Activated naive CD8-positive, alpha-beta T cell (primary cell): ENCODE results near the gene TTLL12.
A peak's percentile ranks its signal among the peaks of the same experiment; 100 is the strongest.

Experiments used
- H3K27ac Mint-ChIP-seq: one replicate; pipeline ENCODE4 v1.8.0; 2021; ENCODE audit warnings: mixed read lengths
- H3K27me3 Mint-ChIP-seq: one replicate; pipeline ENCODE4 v1.8.0; 2021; ENCODE audit warnings: mixed read lengths
- H3K36me3 Mint-ChIP-seq: one replicate; pipeline ENCODE4 v1.8.0; 2021; ENCODE audit warnings: mixed read lengths
- H3K4me1 Mint-ChIP-seq: one replicate; pipeline ENCODE4 v1.8.0; 2021; ENCODE audit warnings: low read depth, mixed read lengths
- H3K4me3 Mint-ChIP-seq: one replicate; pipeline ENCODE4 v1.8.0; 2021; ENCODE audit warnings: mild to moderate bottlenecking, mixed read lengths
- H3K9me3 Mint-ChIP-seq: one replicate; pipeline ENCODE4 v1.8.0; 2021; ENCODE audit warnings: low read depth, mixed read lengths

Gene TTLL12

DNA sequence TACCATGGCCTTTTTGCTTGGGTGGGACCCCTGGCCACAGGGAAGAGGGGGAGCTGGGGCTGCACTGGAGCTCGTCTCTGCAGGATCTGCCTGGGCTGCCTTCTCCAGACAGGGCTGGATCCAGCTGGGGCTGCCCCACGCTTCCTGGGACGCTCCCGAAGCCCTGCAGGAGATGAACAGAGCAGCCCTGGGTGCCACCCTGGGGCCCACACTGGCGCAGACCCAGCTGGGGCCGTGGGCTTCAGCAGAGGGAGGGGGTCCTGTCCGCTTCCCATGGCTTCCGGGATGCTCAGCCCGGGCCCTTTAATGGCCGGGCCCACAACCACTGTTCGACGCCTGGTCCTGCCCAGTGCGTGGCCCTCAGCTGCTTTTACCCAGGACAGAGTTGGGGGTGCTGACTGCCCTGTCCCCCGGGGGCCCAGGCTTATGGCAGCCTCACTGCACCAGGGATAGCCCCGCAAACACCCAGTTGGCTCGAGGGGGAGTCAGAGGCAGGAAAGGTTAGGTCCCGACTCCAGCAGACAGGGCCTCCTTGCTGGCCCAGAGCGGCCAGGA, 23.6 kb downstream of the TTLL12 start:
- Mint-ChIP-seq H3K36me3 (no peaks in the 10 kb centered on the region), H3K4me3 (no peak overlapping the region), H3K27ac (no peak overlapping the region), H3K9me3 (no peaks in the 10 kb centered on the region), H3K4me1 (peaks cover 5% of the 10 kb centered on the region), H3K27me3 (no peaks in the 10 kb centered on the region)

DNA sequence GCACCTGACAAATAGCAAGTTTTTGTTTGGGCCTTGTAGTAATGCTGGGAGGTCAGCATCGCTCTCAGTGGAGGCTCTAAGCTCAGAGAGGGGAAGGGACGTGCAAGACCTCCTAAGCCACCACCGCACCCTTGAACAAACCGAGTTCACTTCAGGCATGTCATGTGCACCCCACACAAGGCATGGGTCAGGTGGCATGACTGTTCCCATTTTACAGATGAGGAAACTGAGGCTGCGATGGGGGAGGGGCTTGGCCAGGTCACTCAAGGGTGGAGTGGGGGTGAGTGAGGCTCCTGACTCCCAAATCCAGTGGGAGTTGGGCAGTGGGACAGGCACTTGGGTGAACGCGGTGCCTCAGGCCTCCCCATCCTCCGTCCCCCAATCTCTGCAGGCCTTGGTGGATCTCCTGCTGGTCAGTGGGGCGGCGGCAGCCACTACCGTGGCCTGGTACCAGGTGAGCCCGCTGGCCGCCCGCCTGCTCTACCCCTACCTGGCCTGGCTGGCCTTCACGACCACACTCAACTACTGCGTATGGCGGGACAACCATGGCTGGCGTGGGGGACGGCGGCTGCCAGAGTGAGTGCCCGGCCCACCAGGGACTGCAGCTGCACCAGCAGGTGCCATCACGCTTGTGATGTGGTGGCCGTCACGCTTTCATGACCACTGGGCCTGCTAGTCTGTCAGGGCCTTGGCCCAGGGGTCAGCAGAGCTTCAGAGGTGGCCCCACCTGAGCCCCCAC, 24.4 kb downstream of the TTLL12 start:
- H3K9me3 Mint-ChIP-seq = no peaks in the 10 kb centered on the region
- H3K27me3 Mint-ChIP-seq = no peaks in the 10 kb centered on the region
- H3K4me3 Mint-ChIP-seq = no peak overlapping the region
- H3K4me1 Mint-ChIP-seq = peaks cover 5% of the 10 kb centered on the region
- no peaks in the 10 kb centered on the region for H3K36me3 Mint-ChIP-seq
- no peak overlapping the region for H3K27ac Mint-ChIP-seq

DNA sequence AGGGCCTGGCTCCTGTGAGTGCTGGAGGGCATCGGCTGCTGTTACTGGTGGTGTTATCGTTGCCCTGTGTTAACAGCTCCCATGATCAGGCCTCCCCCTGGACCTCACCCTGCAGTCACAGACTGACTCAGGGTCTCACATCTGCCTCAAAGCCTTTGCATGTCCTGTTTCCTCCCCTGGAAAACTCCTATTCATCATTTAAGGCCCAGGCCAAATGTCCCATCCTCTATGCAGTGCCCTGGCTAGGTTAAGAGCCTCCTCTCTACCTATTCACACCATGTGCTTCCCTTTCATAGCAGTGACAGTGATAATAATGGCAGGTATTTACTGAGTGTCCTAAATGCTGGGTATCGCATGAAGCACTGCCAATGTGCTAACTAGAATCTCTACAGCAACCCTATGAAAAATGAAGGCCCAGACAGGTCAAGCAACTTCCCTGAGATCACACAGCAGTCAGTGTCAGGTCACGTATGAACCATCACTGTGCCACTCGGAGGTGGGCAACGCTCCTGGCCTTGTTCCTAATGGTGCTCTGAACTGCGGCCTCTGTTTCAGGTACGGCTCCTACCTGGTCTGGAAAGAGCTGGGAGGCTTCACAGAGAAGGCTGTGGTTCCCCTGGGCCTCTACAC, 26.3 kb downstream of the TTLL12 start:
- no peaks in the 10 kb centered on the region for H3K9me3 Mint-ChIP-seq
- peaks cover 5% of the 10 kb centered on the region for H3K4me1 Mint-ChIP-seq
- no peak overlapping the region for H3K4me3 Mint-ChIP-seq
- no peaks in the 10 kb centered on the region for H3K36me3 Mint-ChIP-seq
- no peaks in the 10 kb centered on the region for H3K27me3 Mint-ChIP-seq
- H3K27ac Mint-ChIP-seq = no peak overlapping the region

DNA sequence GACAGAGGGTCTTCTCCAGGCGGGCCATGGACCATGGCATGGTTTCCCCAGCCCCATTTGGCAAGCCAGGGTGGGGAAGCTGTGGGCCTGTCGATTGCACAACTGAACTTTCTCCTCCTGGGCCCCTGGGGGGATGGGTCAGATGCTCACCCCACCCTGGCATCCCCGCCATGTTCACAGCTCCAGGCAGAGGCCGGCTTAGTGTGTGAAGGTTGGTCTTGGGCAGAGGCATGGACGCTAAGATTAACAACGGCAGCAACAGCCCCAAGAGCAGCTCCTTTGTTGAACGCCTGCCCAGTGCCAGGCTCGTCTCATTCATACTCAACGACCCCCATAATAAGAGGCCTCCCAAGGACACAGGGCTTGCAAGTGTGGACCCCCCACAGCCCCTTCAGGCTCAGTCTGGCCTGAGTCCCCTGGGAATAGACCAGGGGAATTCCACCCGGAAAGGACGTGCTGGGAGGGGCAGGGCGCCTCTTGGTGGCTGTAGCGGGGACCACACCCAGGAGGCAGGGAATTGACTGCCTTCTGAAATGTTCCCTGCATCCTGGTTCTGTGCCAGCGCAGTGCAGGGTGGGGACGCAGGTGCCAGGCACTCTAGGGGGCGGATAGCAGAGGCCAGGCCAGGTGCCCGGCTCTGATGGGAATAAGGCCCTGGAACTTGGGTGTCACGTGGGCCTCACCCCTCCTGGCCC, 27.3 kb downstream of the TTLL12 start:
- H3K4me3 Mint-ChIP-seq = no peak overlapping the region

DNA sequence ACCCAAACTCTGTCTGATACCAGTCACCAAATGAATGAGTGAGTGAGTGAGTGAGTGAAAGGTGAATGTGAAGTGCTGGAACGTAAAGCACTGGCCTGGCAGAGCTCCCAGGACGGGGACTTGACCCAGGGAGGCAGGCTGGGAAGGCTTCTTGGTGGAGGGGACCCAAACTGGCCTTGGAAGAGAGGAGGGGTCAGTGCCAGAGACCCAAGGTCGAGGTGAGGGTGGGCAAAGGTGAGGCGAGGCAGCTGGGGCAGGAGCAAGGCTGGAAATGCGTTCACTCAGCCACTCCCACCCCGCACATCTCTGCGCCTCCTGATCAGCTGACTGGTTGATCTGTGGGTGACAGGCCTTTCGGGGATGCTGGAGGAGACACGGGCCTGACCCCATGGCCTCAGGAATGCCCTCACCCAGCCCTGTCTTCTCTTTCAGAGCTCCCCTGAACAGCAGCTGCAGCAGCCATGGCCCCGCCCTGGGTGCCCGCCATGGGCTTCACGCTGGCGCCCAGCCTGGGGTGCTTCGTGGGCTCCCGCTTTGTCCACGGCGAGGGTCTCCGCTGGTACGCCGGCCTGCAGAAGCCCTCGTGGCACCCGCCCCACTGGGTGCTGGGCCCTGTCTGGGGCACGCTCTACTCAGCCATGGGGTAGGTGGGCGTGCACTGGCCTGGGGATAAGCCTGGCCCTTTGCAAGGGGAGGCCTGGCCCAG, 28.0 kb downstream of the TTLL12 start:
- Mint-ChIP-seq H3K9me3 (no peaks in the 10 kb centered on the region), H3K4me1 (peaks cover 7% of the 10 kb centered on the region), H3K36me3 (no peaks in the 10 kb centered on the region), H3K27ac (peak overlapping the region; percentile 37), H3K27me3 (no peaks in the 10 kb centered on the region), H3K4me3 (no peak overlapping the region)

More for the DNA sequence above, 27.3 kb downstream of the TTLL12 start:
- no peaks in the 10 kb centered on the region for H3K27me3 Mint-ChIP-seq
- H3K4me1 Mint-ChIP-seq = peaks cover 7% of the 10 kb centered on the region
- no peak overlapping the region for H3K27ac Mint-ChIP-seq
- no peaks in the 10 kb centered on the region for H3K9me3 Mint-ChIP-seq
- no peaks in the 10 kb centered on the region for H3K36me3 Mint-ChIP-seq

DNA sequence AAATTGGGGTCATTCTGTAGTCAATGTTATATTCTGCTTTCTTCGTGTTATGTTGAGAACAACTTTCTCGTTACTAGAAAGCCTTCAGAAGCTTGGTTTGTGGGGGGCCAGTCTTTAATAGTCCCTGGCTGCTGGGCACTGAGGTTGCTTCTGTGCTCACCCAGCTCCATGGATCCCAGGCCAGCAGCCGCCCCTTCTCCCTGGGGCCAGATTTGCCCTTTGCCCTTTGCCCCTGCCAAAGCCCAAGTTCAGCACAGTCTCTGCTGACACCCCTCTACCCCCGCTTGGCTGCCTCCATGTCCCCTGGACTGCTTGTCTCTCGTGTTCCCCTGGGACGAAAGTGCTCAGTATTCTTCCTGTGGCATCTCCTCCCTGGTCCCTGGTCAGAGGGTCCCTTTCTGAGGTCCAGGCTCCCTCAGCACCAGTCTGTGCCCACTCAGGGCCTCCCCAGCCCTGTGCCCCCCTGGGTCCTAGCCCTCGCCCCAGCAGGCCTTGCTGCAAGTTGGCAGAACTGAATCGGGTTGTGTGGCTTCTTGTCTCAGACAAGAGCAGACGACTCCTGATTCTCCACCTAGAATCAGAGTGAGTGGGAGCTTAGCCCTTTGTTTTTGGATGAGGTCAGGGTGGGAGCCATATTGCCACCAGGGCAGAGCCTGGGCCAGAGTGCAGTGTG, 28.9 kb downstream of the TTLL12 start:
- Mint-ChIP-seq H3K36me3 (no peaks in the 10 kb centered on the region), H3K4me1 (peaks cover 8% of the 10 kb centered on the region)

DNA sequence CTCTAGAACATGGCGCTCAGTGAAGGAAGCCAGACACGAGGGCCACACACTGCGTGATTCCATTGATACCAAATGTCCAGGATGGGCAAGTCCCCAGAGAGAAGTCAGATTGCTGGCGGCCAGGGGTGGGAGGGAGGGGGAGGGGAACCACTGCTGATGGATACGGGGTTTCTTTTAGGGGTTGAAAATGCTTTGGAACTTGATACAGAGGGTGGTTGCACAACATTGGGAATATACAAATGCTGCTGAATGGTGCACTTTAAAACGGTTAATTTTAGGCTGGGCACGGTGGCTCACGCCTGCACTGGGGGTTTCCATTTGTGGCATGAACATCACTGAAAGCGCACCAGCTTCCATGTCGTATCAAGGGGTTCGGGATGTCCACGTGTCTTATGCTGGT, 30.5 kb downstream of the TTLL12 start:
- Mint-ChIP-seq H3K27ac (no peak overlapping the region), H3K36me3 (no peaks in the 10 kb centered on the region), H3K27me3 (no peaks in the 10 kb centered on the region), H3K9me3 (no peaks in the 10 kb centered on the region), H3K4me1 (peaks cover 11% of the 10 kb centered on the region), H3K4me3 (no peak overlapping the region)

More for the DNA sequence above, 28.9 kb downstream of the TTLL12 start:
- H3K9me3 Mint-ChIP-seq = no peaks in the 10 kb centered on the region
- H3K4me3 Mint-ChIP-seq = no peak overlapping the region
- no peaks in the 10 kb centered on the region for H3K27me3 Mint-ChIP-seq
- peak overlapping the region; percentile 22 for H3K27ac Mint-ChIP-seq

DNA sequence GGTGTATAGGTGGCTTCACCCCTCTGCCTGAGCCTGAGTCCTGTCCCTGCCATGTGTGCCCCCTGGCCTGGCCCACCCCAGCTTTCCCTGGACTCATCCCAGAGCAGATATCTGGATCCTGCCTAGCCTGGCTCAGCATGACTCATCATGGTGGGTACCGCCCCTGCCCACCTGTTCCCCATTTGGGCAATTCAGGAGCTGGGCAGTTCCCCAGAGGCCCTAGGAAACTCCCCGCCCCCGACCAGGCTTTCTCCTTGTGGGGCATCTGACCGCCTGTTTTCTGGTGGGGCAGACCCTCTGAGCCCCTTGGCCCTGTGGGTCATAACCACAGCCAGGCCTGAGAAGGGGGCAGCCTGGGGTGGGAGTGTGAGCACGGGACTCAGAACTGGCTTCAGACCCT, 31.1 kb downstream of the TTLL12 start:
- no peaks in the 10 kb centered on the region for H3K36me3 Mint-ChIP-seq
- no peak overlapping the region for H3K4me3 Mint-ChIP-seq
- no peaks in the 10 kb centered on the region for H3K9me3 Mint-ChIP-seq
- H3K27me3 Mint-ChIP-seq = no peaks in the 10 kb centered on the region
- peaks cover 14% of the 10 kb centered on the region for H3K4me1 Mint-ChIP-seq
- H3K27ac Mint-ChIP-seq = no peak overlapping the region

DNA sequence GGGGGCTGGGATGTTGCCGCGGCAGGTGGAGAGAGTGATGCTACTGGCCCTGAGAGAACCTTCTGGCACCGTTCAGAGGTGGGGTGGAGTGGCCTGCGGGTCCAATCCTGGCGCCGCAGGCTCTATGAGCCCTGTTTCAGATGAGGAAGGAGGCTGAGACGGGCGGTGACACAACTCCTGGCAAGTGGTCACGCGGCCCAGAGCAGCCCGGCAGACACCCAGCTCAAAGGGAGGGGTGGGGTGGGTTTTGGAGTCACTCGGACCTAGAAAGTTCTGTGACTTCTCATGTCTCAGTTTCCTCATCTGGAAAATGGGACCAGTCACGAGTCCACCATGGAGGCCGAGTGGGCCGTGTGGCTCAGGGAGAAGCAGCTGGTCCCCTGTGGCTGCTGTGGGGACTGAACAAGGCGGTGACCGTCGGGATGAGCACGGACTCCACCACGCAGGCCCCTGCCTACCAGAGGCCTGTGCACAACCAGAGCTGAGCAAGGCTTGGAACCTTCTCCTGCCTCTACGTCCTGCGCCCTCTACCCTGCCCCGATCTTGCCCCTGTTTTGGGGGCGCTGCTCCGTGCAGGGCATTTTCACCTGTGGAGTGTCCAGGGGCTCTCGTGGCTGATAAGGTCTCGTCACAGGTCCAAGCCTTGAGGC, 31.9 kb downstream of the TTLL12 start:
- no peaks in the 10 kb centered on the region for H3K36me3 Mint-ChIP-seq

DNA sequence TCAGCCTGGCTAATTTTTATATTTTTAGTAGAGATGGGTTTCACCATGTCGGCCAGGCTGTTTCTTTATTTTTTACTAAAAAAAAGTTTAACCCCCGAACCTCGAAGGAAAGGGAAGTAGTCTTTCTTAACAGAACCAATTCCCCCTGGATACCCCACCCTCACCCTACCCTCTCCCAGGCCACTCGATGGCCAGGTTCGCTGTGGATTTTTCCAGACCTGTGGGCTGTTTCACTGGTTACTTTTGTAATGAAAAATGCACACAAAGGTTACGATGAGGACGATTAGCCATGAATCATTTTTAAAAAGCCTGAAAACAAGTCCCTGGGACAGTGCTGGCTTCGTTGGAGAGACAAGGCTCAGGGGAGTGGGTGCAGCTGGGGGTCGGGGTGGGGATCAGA, 33.0 kb downstream of the TTLL12 start:
- no peaks in the 10 kb centered on the region for H3K9me3 Mint-ChIP-seq
- no peak overlapping the region for H3K4me3 Mint-ChIP-seq
- no peaks in the 10 kb centered on the region for H3K27me3 Mint-ChIP-seq
- peaks cover 17% of the 10 kb centered on the region for H3K4me1 Mint-ChIP-seq
- no peaks in the 10 kb centered on the region for H3K36me3 Mint-ChIP-seq
- no peak overlapping the region for H3K27ac Mint-ChIP-seq

More for the DNA sequence above, 31.9 kb downstream of the TTLL12 start:
- H3K4me3 Mint-ChIP-seq = no peak overlapping the region
- H3K9me3 Mint-ChIP-seq = no peaks in the 10 kb centered on the region
- no peaks in the 10 kb centered on the region for H3K27me3 Mint-ChIP-seq
- peaks cover 17% of the 10 kb centered on the region for H3K4me1 Mint-ChIP-seq
- H3K27ac Mint-ChIP-seq = no peak overlapping the region

DNA sequence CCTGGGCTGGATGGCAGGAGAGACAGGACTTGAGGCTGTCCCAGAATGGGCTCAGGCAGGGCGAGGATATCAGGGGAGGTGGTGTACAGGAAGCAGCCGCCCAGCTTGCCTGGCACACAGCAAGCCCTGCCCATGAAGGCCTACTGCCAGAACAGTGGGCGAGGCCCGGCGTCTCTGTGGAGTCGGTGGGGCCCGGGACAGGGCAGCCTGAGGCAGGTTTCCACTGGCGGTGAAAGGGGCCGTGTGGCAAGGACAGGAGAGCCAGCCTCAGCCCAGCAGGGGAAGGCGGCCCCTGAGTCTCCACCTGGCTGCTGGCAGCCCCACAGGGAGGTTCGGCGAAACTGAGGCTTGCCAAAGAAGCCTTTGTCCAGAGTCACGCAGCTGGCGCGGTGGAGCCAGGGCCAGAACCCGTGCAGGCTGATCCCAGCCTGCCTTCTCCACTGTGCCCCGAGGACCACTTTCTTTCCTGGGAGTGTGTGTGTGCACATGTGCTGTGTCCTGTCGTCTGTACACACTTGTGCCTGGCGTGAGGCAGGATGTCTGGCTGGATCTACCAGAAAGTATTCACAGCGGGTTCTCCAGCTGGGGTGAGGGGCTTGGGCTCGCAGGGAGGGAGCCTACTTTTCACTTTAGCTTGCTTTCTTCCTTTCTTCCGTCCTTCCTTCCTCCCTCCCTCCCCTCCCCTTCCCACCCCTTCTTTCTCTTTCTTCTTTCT, 34.4 kb downstream of the TTLL12 start:
- Mint-ChIP-seq H3K4me1 (peaks cover 17% of the 10 kb centered on the region), H3K27me3 (no peaks in the 10 kb centered on the region), H3K4me3 (peak overlapping the region; percentile 87), H3K27ac (peak overlapping the region; percentile 83), H3K36me3 (no peaks in the 10 kb centered on the region), H3K9me3 (no peaks in the 10 kb centered on the region)

DNA sequence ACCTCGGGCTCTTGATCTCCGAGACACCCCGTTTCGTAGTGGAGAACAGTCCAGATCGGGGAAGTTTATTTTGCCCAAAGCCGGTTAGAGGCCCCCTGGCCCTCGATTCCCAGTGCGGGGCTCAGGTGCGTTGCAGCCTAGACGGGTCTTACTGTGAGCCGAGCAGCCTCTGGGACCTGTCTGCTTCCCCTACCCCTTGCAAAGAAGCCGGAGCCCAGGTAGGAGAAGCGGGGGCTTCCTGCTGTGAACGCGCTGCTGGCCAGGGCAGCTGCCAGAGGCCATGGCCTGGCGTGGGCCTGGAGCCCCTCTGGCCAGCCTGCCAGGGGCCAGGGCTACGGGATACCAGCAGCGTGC, 35.0 kb downstream of the TTLL12 start:
- peak overlapping the region; percentile 87 for H3K4me3 Mint-ChIP-seq
- no peaks in the 10 kb centered on the region for H3K27me3 Mint-ChIP-seq
- H3K9me3 Mint-ChIP-seq = no peaks in the 10 kb centered on the region
- H3K27ac Mint-ChIP-seq = peak overlapping the region; percentile 83
- no peaks in the 10 kb centered on the region for H3K36me3 Mint-ChIP-seq
- H3K4me1 Mint-ChIP-seq = peaks cover 20% of the 10 kb centered on the region

DNA sequence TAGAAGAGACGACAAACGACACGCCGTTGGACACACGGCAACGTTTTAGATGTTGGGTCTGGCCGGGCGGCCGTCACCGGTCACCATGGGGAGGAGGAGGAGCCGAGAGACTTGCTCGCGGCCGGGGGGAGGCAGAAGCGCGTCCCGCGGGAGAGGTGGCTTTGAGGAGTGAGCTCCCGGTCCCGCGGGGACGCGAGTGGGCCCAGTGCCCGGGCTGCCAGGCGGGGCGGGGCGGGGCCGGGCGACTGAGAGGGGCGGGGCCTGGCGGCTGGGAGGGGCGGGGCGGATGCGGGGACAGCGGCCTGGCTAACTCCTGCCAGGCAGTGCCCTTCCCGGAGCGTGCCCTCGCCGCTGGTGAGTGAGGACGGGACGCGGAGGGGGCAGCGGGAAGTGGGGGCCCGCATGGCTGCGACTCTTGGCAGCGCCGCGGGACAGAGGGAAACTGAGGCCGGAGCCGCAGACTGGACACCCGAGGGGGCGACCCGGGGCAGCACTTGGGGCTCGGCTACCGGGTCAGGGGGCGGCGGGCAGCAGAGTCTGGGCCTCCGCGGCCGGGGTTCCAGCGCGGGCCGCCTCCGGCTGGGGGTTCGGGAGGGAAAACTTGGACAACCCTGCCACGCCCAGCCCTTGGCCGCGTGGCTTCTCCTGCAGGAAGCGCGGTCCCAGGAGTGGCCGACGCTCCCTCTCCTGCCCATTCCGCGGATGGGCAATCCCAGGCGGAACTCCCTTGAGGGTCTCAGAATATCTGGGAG, 35.5 kb downstream of the TTLL12 start, which contains the start of gene TSPO:
TSS of gene TSPO (plus strand) at position 309 of the 752 bp plus-strand sequence. CDS start 7,680 bp downstream, outside the sequence.
- H3K4me1 Mint-ChIP-seq = peaks cover 20% of the 10 kb centered on the region
- no peaks in the 10 kb centered on the region for H3K27me3 Mint-ChIP-seq
- no peaks in the 10 kb centered on the region for H3K9me3 Mint-ChIP-seq
- H3K36me3 Mint-ChIP-seq = no peaks in the 10 kb centered on the region
- H3K27ac Mint-ChIP-seq = peak within 1 kb of the TSS; percentile 88
- H3K4me3 Mint-ChIP-seq = peak within 1 kb of the TSS; percentile 93
